GM19238 (cell line): ENCODE measurements around the gene SLC22A13.
"Not testable (repeated sequence)": the region's sequence is repeated elsewhere in the genome, so short reads cannot be mapped to it uniquely, and the experiment has no call there.

Experiments
- DNase-seq: peaks from one replicate; pipeline ENCODE4 v3.0.0; 2011; ENCODE audit warnings: low spot score; ENCODE audit not compliant: insufficient read length

SLC22A13 gene

GRCh38 chr3:38297947-38298711 lies 32.5 kb downstream of the SLC22A13 start:
- DNase-seq, result no peak

GRCh38 chr3:38306941-38307340 lies 41.3 kb downstream of the SLC22A13 start:
- no peak for DNase-seq

- no peak for DNase-seq
These were observed 42.0 kb downstream of the SLC22A13 start for GRCh38 chr3:38307599-38307998.

GRCh38 chr3:38308456-38308855 lies 42.8 kb downstream of the SLC22A13 start:
- no peak for DNase-seq

- DNase-seq, result no peak
These were observed 45.9 kb downstream of the SLC22A13 start for GRCh38 chr3:38311476-38311875.

- no peak for DNase-seq
These were observed 46.3 kb downstream of the SLC22A13 start for GRCh38 chr3:38311941-38312340.

- DNase-seq, result no peak
These were observed 46.7 kb downstream of the SLC22A13 start for GRCh38 chr3:38312356-38312755.

- no peak for DNase-seq
These were observed 47.7 kb downstream of the SLC22A13 start for GRCh38 chr3:38313263-38313662.

GRCh38 chr3:38313695-38314094 lies 48.1 kb downstream of the SLC22A13 start:
- no peak for DNase-seq

- DNase-seq, result no peak
These were observed 48.6 kb downstream of the SLC22A13 start for GRCh38 chr3:38314112-38314763.

GRCh38 chr3:38314764-38315487 lies 49.3 kb downstream of the SLC22A13 start:
- DNase-seq, result no peak

- DNase-seq, result no peak
These were observed 50.0 kb downstream of the SLC22A13 start for GRCh38 chr3:38315488-38316230.

- no peak for DNase-seq
These were observed 51.0 kb downstream of the SLC22A13 start for GRCh38 chr3:38316356-38317191.

- DNase-seq, result no peak
These were observed 51.7 kb downstream of the SLC22A13 start for GRCh38 chr3:38317192-38317759.

GRCh38 chr3:38318766-38319671 lies 53.4 kb downstream of the SLC22A13 start:
- DNase-seq, result no peak

GRCh38 chr3:38320638-38321037 lies 55.0 kb downstream of the SLC22A13 start:
- DNase-seq, result not testable (repeated sequence)

- no peak for DNase-seq
These were observed 57.4 kb downstream of the SLC22A13 start for GRCh38 chr3:38323060-38323459.

GRCh38 chr3:38325256-38325655 lies 59.6 kb downstream of the SLC22A13 start:
- DNase-seq, result no peak

GRCh38 chr3:38327335-38328009 lies 61.9 kb downstream of the SLC22A13 start:
- DNase-seq, result no peak
